ENCODE measurements around the gene NEURL4.

The NEURL4 gene

GRCh38 chr17:7312432-7313087 lies 16.6 kb downstream of the NEURL4 start:
- Histone ChIP-seq H3K4me3 (replicated peaks; ENCODE audit: insufficient read depth, low read length) (no peak overlapping the region), H3K27me3 (ENCODE audit: insufficient read depth, poor library complexity, severe bottlenecking) (no peaks in the 10 kb centered on the region), H3K27ac (replicated peaks) (no peak overlapping the region)
- DNase-seq (ENCODE audit: low read depth in 1 of 2, low spot score in 1 of 2), result no peak
- TF ChIP-seq GABPA (IDR thresholded peaks at IDR 0.05; ENCODE audit: low read depth), result no peak

DNA sequence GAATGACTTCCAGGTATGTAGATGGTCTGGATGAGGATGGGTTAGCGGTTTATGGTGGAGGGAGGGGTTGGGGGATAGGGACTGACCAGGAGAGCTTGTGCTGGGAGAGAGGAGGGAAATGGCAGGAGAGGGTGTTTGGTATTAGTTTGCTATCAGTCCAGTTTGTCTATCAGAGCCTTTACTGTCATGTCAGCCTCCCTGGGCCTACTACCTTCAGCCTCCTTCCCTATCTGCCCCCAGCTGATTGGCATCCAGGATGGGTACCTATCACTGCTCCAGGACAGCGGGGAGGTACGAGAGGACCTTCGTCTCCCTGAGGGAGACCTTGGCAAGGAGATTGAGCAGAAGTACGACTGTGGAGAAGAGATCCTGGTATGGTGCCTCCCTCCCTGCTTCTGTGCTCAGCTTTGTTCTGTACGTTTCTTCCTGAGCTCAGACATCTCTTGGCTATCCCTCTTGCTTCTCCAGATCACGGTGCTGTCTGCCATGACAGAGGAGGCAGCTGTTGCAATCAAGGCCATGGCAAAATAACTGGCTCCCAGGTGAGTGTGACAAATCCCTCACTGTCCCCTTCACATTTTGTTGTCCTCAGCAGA lies 17.9 kb downstream of the NEURL4 start:
- Histone ChIP-seq H3K27ac (replicated peaks) (no peak overlapping the region), H3K27me3 (ENCODE audit: insufficient read depth, poor library complexity, severe bottlenecking) (no peaks in the 10 kb centered on the region), H3K4me3 (replicated peaks; ENCODE audit: insufficient read depth, low read length) (no peak overlapping the region)
- TF ChIP-seq REST (IDR thresholded peaks at IDR 0.05; ENCODE audit: insufficient replicate concordance, low read depth), result no peak
- no peak for TF ChIP-seq SPI1 (IDR thresholded peaks at IDR 0.05; ENCODE audit: borderline replicate concordance, low read depth)
- TF ChIP-seq CTCF (IDR thresholded peaks at IDR 0.05; ENCODE audit: insufficient read depth, low read length), result no peak
- no peak for TF ChIP-seq GABPA (IDR thresholded peaks at IDR 0.05; ENCODE audit: low read depth)
- TF ChIP-seq POLR2AphosphoS5 (IDR thresholded peaks at IDR 0.05; ENCODE audit: low read depth), result no peak
- DNase-seq (ENCODE audit: low read depth in 1 of 2, low spot score in 1 of 2), result no peak

DNA sequence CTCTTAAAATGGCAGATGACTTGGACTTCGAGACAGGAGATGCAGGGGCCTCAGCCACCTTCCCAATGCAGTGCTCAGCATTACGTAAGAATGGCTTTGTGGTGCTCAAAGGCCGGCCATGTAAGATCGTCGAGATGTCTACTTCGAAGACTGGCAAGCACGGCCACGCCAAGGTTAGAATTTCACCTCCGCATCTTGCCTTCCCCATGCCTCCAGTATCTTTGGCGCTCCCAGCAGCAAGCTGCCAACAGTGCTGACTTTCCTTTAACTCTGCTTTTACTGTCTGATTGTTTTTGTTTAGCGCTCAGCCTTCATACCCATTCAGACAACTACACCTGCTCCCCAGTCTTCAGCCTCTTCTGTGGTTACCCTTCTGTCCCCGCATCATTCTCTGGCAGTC lies 19.5 kb downstream of the NEURL4 start:
- no peak overlapping the region for H3K4me3 ChIP-seq (replicated peaks; ENCODE audit: insufficient read depth, low read length)
- TF ChIP-seq SPI1 (IDR thresholded peaks at IDR 0.05; ENCODE audit: borderline replicate concordance, low read depth) (no peak), CTCF (IDR thresholded peaks at IDR 0.05; ENCODE audit: insufficient read depth, low read length) (no peak), GABPA (IDR thresholded peaks at IDR 0.05; ENCODE audit: low read depth) (no peak), POLR2AphosphoS5 (IDR thresholded peaks at IDR 0.05; ENCODE audit: low read depth) (no peak), REST (IDR thresholded peaks at IDR 0.05; ENCODE audit: insufficient replicate concordance, low read depth) (no peak)

DNA sequence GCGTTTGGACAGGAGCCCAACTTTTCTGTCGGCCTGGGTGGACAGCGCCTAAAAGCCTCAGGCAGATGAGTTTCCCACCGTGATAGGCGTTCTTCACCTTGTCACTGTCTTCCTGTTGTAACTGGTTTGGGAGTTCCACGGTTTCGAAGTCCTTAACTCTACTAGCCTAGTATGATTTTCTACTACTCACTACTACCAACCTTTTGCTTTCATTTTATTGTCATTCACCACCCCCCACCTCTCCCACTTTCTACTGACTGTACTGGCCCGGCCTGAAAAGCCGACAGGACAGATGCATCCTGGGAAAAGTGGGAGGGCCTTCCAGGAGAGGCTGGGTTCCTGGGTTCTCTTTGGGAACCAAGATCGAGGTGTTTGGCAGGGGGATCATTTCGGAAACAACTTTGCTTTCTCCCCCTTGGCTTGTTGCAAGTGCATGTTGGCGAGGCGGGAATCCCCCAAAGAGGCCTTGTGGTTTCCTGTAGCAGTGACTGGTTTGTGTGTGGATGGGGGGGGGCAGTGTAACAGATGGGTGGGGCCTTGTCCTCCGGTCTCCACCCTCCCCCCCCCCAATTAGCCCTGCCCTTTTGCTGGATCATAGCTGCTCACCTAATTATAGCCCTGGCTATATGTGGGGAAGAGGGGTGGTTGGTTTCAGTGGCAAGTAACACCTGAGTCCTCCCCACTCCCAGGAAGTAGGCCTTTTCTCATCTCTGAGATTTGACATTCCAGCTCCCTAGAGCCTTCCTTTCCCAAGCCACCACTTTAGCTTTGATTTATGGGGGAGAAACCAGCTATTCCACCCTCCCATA lies 20.3 kb downstream of the NEURL4 start:
- H3K27ac ChIP-seq (replicated peaks), result peak overlapping the region; percentile 94
- DNase-seq (ENCODE audit: low read depth in 1 of 2, low spot score in 1 of 2), result peak in 1 of 2 experiments; percentile 61
- peak overlapping the region; percentile 57 for H3K4me3 ChIP-seq (replicated peaks; ENCODE audit: insufficient read depth, low read length)
- no peaks in the 10 kb centered on the region for H3K27me3 ChIP-seq (ENCODE audit: insufficient read depth, poor library complexity, severe bottlenecking)
- TF ChIP-seq REST (IDR thresholded peaks at IDR 0.05; ENCODE audit: insufficient replicate concordance, low read depth) (peak; percentile 54), GABPA (IDR thresholded peaks at IDR 0.05; ENCODE audit: low read depth) (no peak), CTCF (IDR thresholded peaks at IDR 0.05; ENCODE audit: insufficient read depth, low read length) (no peak), POLR2AphosphoS5 (IDR thresholded peaks at IDR 0.05; ENCODE audit: low read depth) (peak; percentile 47; the same call in 1 of the 2 replicates), SPI1 (IDR thresholded peaks at IDR 0.05; ENCODE audit: borderline replicate concordance, low read depth) (no peak)

More for the DNA sequence above, 19.5 kb downstream of the NEURL4 start:
- no peaks in the 10 kb centered on the region for H3K27me3 ChIP-seq (ENCODE audit: insufficient read depth, poor library complexity, severe bottlenecking)
- no peak for DNase-seq (ENCODE audit: low read depth in 1 of 2, low spot score in 1 of 2)
- H3K27ac ChIP-seq (replicated peaks), result no peak overlapping the region

Data from HL-60 (cell line).